ENCODE data around the gene SLC28A1. TPM values are rescaled to one million over a fixed set of nuclear protein-coding genes. Genes with fewer than 3 reads are reported as not detected.

SLC28A1 gene
- total and polyA plus RNA-seq, 4 donors = 0.09 to 39.7 (median 18.3) TPM

DNA sequence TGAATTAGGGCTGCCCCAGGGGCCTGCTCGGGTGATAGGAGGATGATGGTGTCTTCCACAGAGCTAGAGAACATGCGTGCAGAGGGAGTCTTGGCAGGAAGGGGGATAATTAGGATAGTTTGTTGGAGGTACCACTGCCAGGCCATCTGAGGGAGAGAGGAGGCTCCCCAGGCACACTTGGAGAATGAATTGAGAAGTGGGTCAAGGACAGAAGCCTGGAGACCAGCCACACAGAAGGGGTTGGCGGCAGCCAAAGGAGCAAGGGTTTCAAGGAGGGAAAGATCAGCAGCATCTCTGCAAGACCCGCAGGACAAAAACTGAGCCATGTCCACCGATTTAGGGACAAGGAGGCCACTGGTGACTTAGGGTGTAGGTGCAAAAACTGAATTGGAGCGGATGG is 6.9 kb downstream of the SLC28A1 start:
- no peak for TF ChIP-seq YY1 (IDR thresholded peaks at IDR 0.05)
- no peak for TF ChIP-seq REST (IDR thresholded peaks at IDR 0.05)
- no peak for TF ChIP-seq CTCF (IDR thresholded peaks at IDR 0.05; ENCODE audit: low read depth, low read length, missing input control)
- TF ChIP-seq FOXA2 (IDR thresholded peaks at IDR 0.05) = no peak
- no peak for TF ChIP-seq GABPA (IDR thresholded peaks at IDR 0.05 in 1 of 2, conservative IDR thresholded peaks at IDR 0.05 in 1 of 2)
- no peak for TF ChIP-seq ZBTB33 (IDR thresholded peaks at IDR 0.05)
- TF ChIP-seq HNF4G (IDR thresholded peaks at IDR 0.05) = no peak
- no peak for TF ChIP-seq RAD21 (IDR thresholded peaks at IDR 0.05)
- TF ChIP-seq RXRA (IDR thresholded peaks at IDR 0.05) = no peak
- Histone ChIP-seq H3K4me1 (ENCODE audit: control insufficient read depth in 4 of 4, insufficient read depth in 4 of 4, low read length in 3 of 4) (peaks cover 2 to 25% (median 8%) of the 10 kb centered on the region in 4 donors), H3K9ac (ENCODE audit: low read depth in 1 of 2, low read length in 2 of 2) (no peak overlapping the region), H3K9me3 (ENCODE audit: control insufficient read depth in 4 of 4, low read length in 3 of 4) (no peaks in the 10 kb centered on the region), H3K27me3 (ENCODE audit: control insufficient read depth in 4 of 4, insufficient read depth in 4 of 4, low read length in 3 of 4) (no peaks in the 10 kb centered on the region), H3K36me3 (ENCODE audit: control insufficient read depth in 4 of 4, insufficient read depth in 3 of 4, low read depth in 1 of 4, low read length in 3 of 4) (peaks cover 4 to 56% (median 41%) of the 10 kb centered on the region in 4 donors), H3K4me3 (ENCODE audit: low read depth in 1 of 3, low read length in 3 of 3) (no peak overlapping the region), H3K27ac (ENCODE audit: low read depth in 1 of 2, low read length in 2 of 2) (no peak overlapping the region)
- WGBS = 94% methylated on average over 6 of the region's 6 CpGs
- DNase-seq (ENCODE audit: low spot score) = no peak

DNA sequence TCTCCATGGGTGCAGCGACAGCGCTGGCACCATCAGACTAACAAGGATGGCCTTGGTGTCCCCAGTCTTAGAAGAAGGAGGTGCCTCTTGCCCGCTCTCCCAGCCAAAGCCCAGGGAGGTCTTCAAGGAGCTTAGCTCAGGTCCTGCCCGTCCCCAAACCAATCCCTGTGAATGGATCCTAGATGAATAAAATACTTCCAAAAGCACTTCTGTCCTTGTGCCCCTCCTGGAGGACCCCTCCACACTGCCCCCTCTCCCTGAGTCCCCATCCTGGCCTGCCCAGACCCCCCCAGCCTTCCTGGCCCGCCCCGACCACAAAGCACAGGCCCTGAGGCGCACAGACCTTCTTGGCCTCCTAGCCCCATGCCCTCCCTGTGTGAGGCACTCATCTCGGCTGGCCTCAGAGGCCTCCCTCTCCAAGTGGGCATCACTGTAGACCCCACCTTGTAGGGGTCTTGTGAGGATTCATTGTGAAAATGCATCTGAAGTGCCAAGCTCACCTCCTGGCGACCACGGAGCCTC is 8.4 kb downstream of the SLC28A1 start:
- Histone ChIP-seq H3K27ac (ENCODE audit: low read depth in 1 of 2, low read length in 2 of 2) (no peak overlapping the region), H3K4me1 (ENCODE audit: control insufficient read depth in 4 of 4, insufficient read depth in 4 of 4, low read length in 3 of 4) (peaks cover 0 to 11% (median 0%) of the 10 kb centered on the region in 4 donors), H3K4me3 (ENCODE audit: low read depth in 1 of 3, low read length in 3 of 3) (no peak overlapping the region), H3K9me3 (ENCODE audit: control insufficient read depth in 4 of 4, low read length in 3 of 4) (no peaks in the 10 kb centered on the region), H3K9ac (ENCODE audit: low read depth in 1 of 2, low read length in 2 of 2) (no peak overlapping the region), H3K27me3 (ENCODE audit: control insufficient read depth in 4 of 4, insufficient read depth in 4 of 4, low read length in 3 of 4) (no peaks in the 10 kb centered on the region), H3K36me3 (ENCODE audit: control insufficient read depth in 4 of 4, insufficient read depth in 3 of 4, low read depth in 1 of 4, low read length in 3 of 4) (peaks cover 4 to 64% (median 45%) of the 10 kb centered on the region in 4 donors)
- 93% methylated on average over 10 of the region's 10 CpGs for WGBS
- DNase-seq (ENCODE audit: low spot score) = no peak
- no peak for TF ChIP-seq JUND (IDR thresholded peaks at IDR 0.05)
- no peak for TF ChIP-seq GABPA (IDR thresholded peaks at IDR 0.05 in 1 of 2, conservative IDR thresholded peaks at IDR 0.05 in 1 of 2)
- no peak for TF ChIP-seq YY1 (IDR thresholded peaks at IDR 0.05)
- TF ChIP-seq NR2F2 (IDR thresholded peaks at IDR 0.05) = no peak
- no peak for TF ChIP-seq HNF4A (conservative IDR thresholded peaks at IDR 0.05)
- TF ChIP-seq EGR1 (IDR thresholded peaks at IDR 0.05; ENCODE audit: low read depth in 2 of 2) = no peak
- no peak for TF ChIP-seq RXRA (IDR thresholded peaks at IDR 0.05)
- no peak for TF ChIP-seq SP1 (IDR thresholded peaks at IDR 0.05)
- no peak for TF ChIP-seq ZBTB33 (IDR thresholded peaks at IDR 0.05)
- no peak for TF ChIP-seq CTCF (IDR thresholded peaks at IDR 0.05; ENCODE audit: low read depth, low read length, missing input control)
- no peak for TF ChIP-seq FOXA1 (IDR thresholded peaks at IDR 0.05)
- TF ChIP-seq REST (IDR thresholded peaks at IDR 0.05) = no peak
